WTC11 (cell line): ENCODE data around the gene LDB2.

Experiments
- ELF4 ChIP-seq: sonication (generic); formaldehyde crosslinking; IDR thresholded peaks from 2 replicates; pipeline ENCODE4 v1.8.1; 2022; ENCODE audit warnings: low read depth, mild to moderate bottlenecking, moderate library complexity, missing genetic modification reagents
- FOXP1 ChIP-seq: sonication (generic); formaldehyde crosslinking; IDR thresholded peaks from 2 replicates; pipeline ENCODE4 v1.8.0; 2022; ENCODE audit warnings: missing genetic modification reagents, mild to moderate bottlenecking, moderate library complexity, borderline replicate concordance
- NFE2L1 ChIP-seq: sonication (generic); formaldehyde crosslinking; IDR thresholded peaks from 2 replicates; pipeline ENCODE4 v1.8.1; 2023; ENCODE audit warnings: missing genetic modification reagents
- ZBTB21 ChIP-seq: sonication (generic); formaldehyde crosslinking; IDR thresholded peaks from 2 replicates; pipeline ENCODE4 v1.8.1; 2023; ENCODE audit warnings: mild to moderate bottlenecking, missing genetic modification reagents, borderline replicate concordance
- ZNF423 ChIP-seq: fragments of 250-450 bp; sonication (Bioruptor Pico); IDR thresholded peaks from 2 replicates; pipeline ENCODE4 v2.1.2; 2022; ENCODE audit warnings: mild to moderate bottlenecking, moderate library complexity
- TF ChIP-seq, protein P1 (sequence below): fragments of 200-600 bp; IDR thresholded peaks from 2 replicates; pipeline ENCODE4 v1.8.0; 2022; ENCODE audit warnings: antibody characterized with exemption
- TF ChIP-seq, protein P2 (sequence below): sonication (generic); formaldehyde crosslinking; IDR thresholded peaks from 2 replicates; pipeline ENCODE4 v1.8.1; 2023; ENCODE audit warnings: mild to moderate bottlenecking, moderate library complexity, missing genetic modification reagents
- TF ChIP-seq, protein P3 (sequence below): sonication (generic); formaldehyde crosslinking; IDR thresholded peaks from 2 replicates; pipeline ENCODE4 v1.8.1; 2023; ENCODE audit warnings: mild to moderate bottlenecking, missing genetic modification reagents, moderate library complexity
- TF ChIP-seq, protein P4 (sequence below): sonication (generic); formaldehyde crosslinking; IDR thresholded peaks from 2 replicates; pipeline ENCODE4 v1.8.1; 2023; ENCODE audit warnings: mild to moderate bottlenecking, missing genetic modification reagents, borderline replicate concordance
- TF ChIP-seq, protein P5 (sequence below): sonication (generic); formaldehyde crosslinking; IDR thresholded peaks from 2 replicates; pipeline ENCODE4 v1.8.1; 2023; ENCODE audit warnings: mild to moderate bottlenecking, missing genetic modification reagents, moderate library complexity
- TF ChIP-seq, protein P6 (sequence below): sonication (generic); formaldehyde crosslinking; conservative IDR thresholded peaks from 2 replicates; pipeline ENCODE4 v1.8.1; 2022; ENCODE audit warnings: mild to moderate bottlenecking, missing genetic modification reagents

DNA sequence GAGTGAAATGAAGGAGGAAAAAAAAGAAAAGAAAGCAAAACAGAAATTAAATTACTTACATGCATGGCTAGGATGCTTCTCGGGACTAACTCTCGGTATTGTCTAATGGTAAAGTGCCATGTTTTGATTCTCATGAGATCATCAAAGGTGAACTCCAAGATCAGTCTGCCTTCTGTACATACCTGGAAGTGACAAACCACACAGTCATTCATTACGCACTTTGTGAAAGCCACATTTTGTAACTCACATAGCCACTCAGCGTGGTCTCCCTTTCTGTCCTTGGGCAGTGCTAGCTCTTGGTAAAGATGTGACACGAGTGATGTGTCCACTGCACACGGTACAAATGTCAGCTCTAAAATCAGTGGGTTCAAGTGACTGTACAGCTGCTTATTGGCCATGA, 309.8 kb downstream of the LDB2 start:
- TF ChIP-seq, protein P1, sequence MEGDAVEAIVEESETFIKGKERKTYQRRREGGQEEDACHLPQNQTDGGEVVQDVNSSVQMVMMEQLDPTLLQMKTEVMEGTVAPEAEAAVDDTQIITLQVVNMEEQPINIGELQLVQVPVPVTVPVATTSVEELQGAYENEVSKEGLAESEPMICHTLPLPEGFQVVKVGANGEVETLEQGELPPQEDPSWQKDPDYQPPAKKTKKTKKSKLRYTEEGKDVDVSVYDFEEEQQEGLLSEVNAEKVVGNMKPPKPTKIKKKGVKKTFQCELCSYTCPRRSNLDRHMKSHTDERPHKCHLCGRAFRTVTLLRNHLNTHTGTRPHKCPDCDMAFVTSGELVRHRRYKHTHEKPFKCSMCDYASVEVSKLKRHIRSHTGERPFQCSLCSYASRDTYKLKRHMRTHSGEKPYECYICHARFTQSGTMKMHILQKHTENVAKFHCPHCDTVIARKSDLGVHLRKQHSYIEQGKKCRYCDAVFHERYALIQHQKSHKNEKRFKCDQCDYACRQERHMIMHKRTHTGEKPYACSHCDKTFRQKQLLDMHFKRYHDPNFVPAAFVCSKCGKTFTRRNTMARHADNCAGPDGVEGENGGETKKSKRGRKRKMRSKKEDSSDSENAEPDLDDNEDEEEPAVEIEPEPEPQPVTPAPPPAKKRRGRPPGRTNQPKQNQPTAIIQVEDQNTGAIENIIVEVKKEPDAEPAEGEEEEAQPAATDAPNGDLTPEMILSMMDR = no peak
- TF ChIP-seq, protein P2, sequence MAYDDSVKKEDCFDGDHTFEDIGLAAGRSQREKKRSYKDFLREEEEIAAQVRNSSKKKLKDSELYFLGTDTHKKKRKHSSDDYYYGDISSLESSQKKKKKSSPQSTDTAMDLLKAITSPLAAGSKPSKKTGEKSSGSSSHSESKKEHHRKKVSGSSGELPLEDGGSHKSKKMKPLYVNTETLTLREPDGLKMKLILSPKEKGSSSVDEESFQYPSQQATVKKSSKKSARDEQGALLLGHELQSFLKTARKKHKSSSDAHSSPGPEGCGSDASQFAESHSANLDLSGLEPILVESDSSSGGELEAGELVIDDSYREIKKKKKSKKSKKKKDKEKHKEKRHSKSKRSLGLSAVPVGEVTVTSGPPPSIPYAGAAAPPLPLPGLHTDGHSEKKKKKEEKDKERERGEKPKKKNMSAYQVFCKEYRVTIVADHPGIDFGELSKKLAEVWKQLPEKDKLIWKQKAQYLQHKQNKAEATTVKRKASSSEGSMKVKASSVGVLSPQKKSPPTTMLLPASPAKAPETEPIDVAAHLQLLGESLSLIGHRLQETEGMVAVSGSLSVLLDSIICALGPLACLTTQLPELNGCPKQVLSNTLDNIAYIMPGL (CRISPR knock-in tag) = no peak
- TF ChIP-seq FOXP1 = no peak
- TF ChIP-seq, protein P3, sequence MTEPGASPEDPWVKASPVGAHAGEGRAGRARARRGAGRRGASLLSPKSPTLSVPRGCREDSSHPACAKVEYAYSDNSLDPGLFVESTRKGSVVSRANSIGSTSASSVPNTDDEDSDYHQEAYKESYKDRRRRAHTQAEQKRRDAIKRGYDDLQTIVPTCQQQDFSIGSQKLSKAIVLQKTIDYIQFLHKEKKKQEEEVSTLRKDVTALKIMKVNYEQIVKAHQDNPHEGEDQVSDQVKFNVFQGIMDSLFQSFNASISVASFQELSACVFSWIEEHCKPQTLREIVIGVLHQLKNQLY (CRISPR knock-in tag) = no peak
- TF ChIP-seq NFE2L1 (CRISPR knock-in tag) = no peak
- TF ChIP-seq, protein P4, sequence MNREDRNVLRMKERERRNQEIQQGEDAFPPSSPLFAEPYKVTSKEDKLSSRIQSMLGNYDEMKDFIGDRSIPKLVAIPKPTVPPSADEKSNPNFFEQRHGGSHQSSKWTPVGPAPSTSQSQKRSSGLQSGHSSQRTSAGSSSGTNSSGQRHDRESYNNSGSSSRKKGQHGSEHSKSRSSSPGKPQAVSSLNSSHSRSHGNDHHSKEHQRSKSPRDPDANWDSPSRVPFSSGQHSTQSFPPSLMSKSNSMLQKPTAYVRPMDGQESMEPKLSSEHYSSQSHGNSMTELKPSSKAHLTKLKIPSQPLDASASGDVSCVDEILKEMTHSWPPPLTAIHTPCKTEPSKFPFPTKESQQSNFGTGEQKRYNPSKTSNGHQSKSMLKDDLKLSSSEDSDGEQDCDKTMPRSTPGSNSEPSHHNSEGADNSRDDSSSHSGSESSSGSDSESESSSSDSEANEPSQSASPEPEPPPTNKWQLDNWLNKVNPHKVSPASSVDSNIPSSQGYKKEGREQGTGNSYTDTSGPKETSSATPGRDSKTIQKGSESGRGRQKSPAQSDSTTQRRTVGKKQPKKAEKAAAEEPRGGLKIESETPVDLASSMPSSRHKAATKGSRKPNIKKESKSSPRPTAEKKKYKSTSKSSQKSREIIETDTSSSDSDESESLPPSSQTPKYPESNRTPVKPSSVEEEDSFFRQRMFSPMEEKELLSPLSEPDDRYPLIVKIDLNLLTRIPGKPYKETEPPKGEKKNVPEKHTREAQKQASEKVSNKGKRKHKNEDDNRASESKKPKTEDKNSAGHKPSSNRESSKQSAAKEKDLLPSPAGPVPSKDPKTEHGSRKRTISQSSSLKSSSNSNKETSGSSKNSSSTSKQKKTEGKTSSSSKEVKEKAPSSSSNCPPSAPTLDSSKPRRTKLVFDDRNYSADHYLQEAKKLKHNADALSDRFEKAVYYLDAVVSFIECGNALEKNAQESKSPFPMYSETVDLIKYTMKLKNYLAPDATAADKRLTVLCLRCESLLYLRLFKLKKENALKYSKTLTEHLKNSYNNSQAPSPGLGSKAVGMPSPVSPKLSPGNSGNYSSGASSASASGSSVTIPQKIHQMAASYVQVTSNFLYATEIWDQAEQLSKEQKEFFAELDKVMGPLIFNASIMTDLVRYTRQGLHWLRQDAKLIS (CRISPR knock-in tag) = no peak
- TF ChIP-seq ELF4 (CRISPR knock-in tag) = no peak
- TF ChIP-seq, protein P5, sequence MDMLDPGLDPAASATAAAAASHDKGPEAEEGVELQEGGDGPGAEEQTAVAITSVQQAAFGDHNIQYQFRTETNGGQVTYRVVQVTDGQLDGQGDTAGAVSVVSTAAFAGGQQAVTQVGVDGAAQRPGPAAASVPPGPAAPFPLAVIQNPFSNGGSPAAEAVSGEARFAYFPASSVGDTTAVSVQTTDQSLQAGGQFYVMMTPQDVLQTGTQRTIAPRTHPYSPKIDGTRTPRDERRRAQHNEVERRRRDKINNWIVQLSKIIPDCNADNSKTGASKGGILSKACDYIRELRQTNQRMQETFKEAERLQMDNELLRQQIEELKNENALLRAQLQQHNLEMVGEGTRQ (CRISPR knock-in tag) = no peak
- no peak for TF ChIP-seq ZNF423 (CRISPR knock-in tag)
- TF ChIP-seq, protein P6, sequence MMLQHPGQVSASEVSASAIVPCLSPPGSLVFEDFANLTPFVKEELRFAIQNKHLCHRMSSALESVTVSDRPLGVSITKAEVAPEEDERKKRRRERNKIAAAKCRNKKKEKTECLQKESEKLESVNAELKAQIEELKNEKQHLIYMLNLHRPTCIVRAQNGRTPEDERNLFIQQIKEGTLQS (CRISPR knock-in tag) = no peak
- no peak for TF ChIP-seq ZBTB21
